Right lobe of liver (tissue), 6 donors: ENCODE results near the gene PHLDA2. TPM values are rescaled to one million over a fixed set of nuclear protein-coding genes. Genes with fewer than 3 reads are reported as not detected.

Experiments used
- ATAC-seq, 4 donors: fragments of 200-7000 bp; cut with Tn5 transposase; one replicate each; pipeline ENCODE4 v1.9.1; 2020; ENCODE audit warnings: mild to moderate bottlenecking in 4 of 4, moderate library complexity in 4 of 4
- DNase-seq, 3 donors: peaks; one replicate each; pipeline ENCODE4 v3.0.0-alpha.2; 2020
- H3K27ac ChIP-seq, 3 donors: fragments of 200-600 bp; one replicate each; pipeline ENCODE4 v1.8.0; 2022
- H3K27me3 ChIP-seq, 2 donors: fragments of 200-600 bp; one replicate each; pipeline ENCODE4 v1.8.0; 2022
- H3K36me3 ChIP-seq, 4 donors: fragments of 200-600 bp; sonication (generic) in 1 of 4; one replicate each; pipeline versions ENCODE4 v1.5.1 to v1.8.0; 2017 to 2022; ENCODE audit warnings: control low read depth in 1 of 4
- H3K4me1 ChIP-seq, 4 donors: fragments of 200-600 bp; sonication (generic) in 1 of 4; one replicate each; pipeline versions ENCODE4 v1.5.1 to v1.8.0; 2017 to 2022; ENCODE audit warnings: control low read depth in 1 of 4
- H3K4me3 ChIP-seq, 3 donors: fragments of 200-600 bp; one replicate each; pipeline ENCODE4 v1.8.0; 2022
- H3K9me3 ChIP-seq, 4 donors: fragments of 200-600 bp; sonication (generic) in 1 of 4; one replicate each; pipeline versions ENCODE4 v1.5.1 to v1.8.0; 2017 to 2022; ENCODE audit warnings: control low read depth in 1 of 4
- CTCF ChIP-seq, 4 donors: fragments of 200-600 bp in 3 of 4; fragments of 450-650 bp in 1 of 4; IDR thresholded peaks; one replicate each; pipeline versions ENCODE4 v1.5.1 to v1.8.0; 2016 to 2022; ENCODE audit warnings: antibody characterized with exemption in 4 of 4, mild to moderate bottlenecking in 2 of 4
- POLR2A ChIP-seq: fragments of 450-650 bp; IDR thresholded peaks from one replicate; pipeline ENCODE4 v1.6.1; 2017; ENCODE audit warnings: antibody characterized with exemption, mild to moderate bottlenecking
- WGBS: methylation state at CpG from one replicate; pipeline ENCODE4 v1.1.6; 2018; ENCODE audit warnings: low coverage, low lambda C conversion rate; ENCODE audit not compliant: insufficient coverage; ENCODE audit errors: missing lambda C conversion rate; 5-methylcytosine and 5-hydroxymethylcytosine counted together
- intact Hi-C, 2 donors: fragments of 100-400 bp; cut with DNase I; formaldehyde crosslinking; loops; one replicate each; pipeline versions ENCODE4 v1.11.2 to v1.14.1; 2022
- total RNA-seq, 6 experiments: library from RNA; depleted of rRNA in 2 of 6; stranded (reverse); fragments of >200 nt in 2 of 6; fragmentation: NEBNext Ultra II Directional in 3 of 6; extraction: Animal tissue kit (Norgen Biotek cat#: 25700) in 3 of 6; gene quantifications; one replicate each; pipeline versions ENCODE4 v1.1.0 to v1.2.4, GENCODE V29; 2016 to 2023
- donor health status: DM: no; HTN: yes; CAD: no.
- donor health status: DM: no; HTN: no; CAD: no.
- donor health status: DM: no; HTN: no; CAD: no.
- donor health status: DM: no; HTN: yes; CAD: no.
- donor health status: DM: no; HTN: yes; CAD: no.

PHLDA2 gene
- total RNA-seq, 6 experiments from 2014 or later = 0.51 to 12.7 (median 5.9) TPM; not detected in 1

- TF ChIP-seq POLR2A (no peak), CTCF (IDR thresholded peaks at IDR 0.05) (no peak)
- Histone ChIP-seq H3K36me3 (no peaks in the 10 kb centered on the region), H3K27ac (no peak overlapping the region), H3K4me3 (no peak overlapping the region), H3K9me3 (no peaks in the 10 kb centered on the region), H3K4me1 (peaks cover 0 to 21% (median 9%) of the 10 kb centered on the region in 4 donors), H3K27me3 (no peaks in the 10 kb centered on the region)
- 17% methylated on average over 2 of the region's 13 CpGs for WGBS
- DNase-seq = no peak
- intact Hi-C loops = no loop called here
- ATAC-seq = no peak
These were observed 2.8 kb upstream of the PHLDA2 start for GRCh38 chr11:2931771-2932738.

- H3K27ac ChIP-seq = no peak overlapping the region
- no peak overlapping the region for H3K4me3 ChIP-seq
- intact Hi-C loops = no loop called here
- DNase-seq (no peak), ATAC-seq (no peak)
- no peaks in the 10 kb centered on the region for H3K9me3 ChIP-seq
- WGBS = 61% methylated on average over 4 of the region's 4 CpGs
- no peaks in the 10 kb centered on the region for H3K27me3 ChIP-seq
- TF ChIP-seq POLR2A (no peak), CTCF (IDR thresholded peaks at IDR 0.05) (no peak)
- no peaks in the 10 kb centered on the region for H3K36me3 ChIP-seq
- peaks cover 0 to 21% (median 9%) of the 10 kb centered on the region in 4 donors for H3K4me1 ChIP-seq
These were observed 2.2 kb upstream of the PHLDA2 start for GRCh38 chr11:2931420-2931746.

- WGBS = 2% methylated on average over 7 of the region's 21 CpGs
- H3K27me3 ChIP-seq = no peaks in the 10 kb centered on the region
These were observed 1.6 kb upstream of the PHLDA2 start for GRCh38 chr11:2930704-2931419.

More at GRCh38 chr11:2930704-2931419, 1.6 kb upstream of the PHLDA2 start:
- intact Hi-C loops = no loop called here
- H3K4me1 ChIP-seq = peaks cover 0 to 21% (median 9%) of the 10 kb centered on the region in 4 donors
- TF ChIP-seq CTCF (IDR thresholded peaks at IDR 0.05) (peak; percentile 84 to 90 (median 88)), POLR2A (no peak)
- ATAC-seq (peak; percentile 77 to 90 (median 86)), DNase-seq (peak; percentile 91 to 92 (median 91))
- H3K4me3 ChIP-seq = peak overlapping the region; percentile 49 to 69 (median 54)
- peak overlapping the region in 1 of 3 donors; percentile 70 for H3K27ac ChIP-seq
- H3K9me3 ChIP-seq = no peaks in the 10 kb centered on the region
- H3K36me3 ChIP-seq = no peaks in the 10 kb centered on the region
